DOHH2 (cell line): ENCODE results near the gene CTIF.

ENCODE experiments used
- EZH2phosphoT487 ChIP-seq: fragments of 200-600 bp; sonication (generic); IDR thresholded peaks from 2 replicates; pipeline ENCODE4 v1.6.1; 2017; ENCODE audit warnings: borderline replicate concordance, mild to moderate bottlenecking, antibody characterized with exemption, low read length, moderate library complexity, mixed read lengths
- TF ChIP-seq, protein P1 (sequence below): fragments of 200-600 bp; sonication (generic); IDR thresholded peaks from one replicate; pipeline ENCODE4 v1.5.1; 2014; ENCODE audit warnings: antibody characterized with exemption, mild to moderate bottlenecking, low read depth, low read length; ENCODE audit not compliant: poor library complexity, severe bottlenecking

- TF ChIP-seq, protein P1, sequence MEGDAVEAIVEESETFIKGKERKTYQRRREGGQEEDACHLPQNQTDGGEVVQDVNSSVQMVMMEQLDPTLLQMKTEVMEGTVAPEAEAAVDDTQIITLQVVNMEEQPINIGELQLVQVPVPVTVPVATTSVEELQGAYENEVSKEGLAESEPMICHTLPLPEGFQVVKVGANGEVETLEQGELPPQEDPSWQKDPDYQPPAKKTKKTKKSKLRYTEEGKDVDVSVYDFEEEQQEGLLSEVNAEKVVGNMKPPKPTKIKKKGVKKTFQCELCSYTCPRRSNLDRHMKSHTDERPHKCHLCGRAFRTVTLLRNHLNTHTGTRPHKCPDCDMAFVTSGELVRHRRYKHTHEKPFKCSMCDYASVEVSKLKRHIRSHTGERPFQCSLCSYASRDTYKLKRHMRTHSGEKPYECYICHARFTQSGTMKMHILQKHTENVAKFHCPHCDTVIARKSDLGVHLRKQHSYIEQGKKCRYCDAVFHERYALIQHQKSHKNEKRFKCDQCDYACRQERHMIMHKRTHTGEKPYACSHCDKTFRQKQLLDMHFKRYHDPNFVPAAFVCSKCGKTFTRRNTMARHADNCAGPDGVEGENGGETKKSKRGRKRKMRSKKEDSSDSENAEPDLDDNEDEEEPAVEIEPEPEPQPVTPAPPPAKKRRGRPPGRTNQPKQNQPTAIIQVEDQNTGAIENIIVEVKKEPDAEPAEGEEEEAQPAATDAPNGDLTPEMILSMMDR = no peak
- TF ChIP-seq EZH2phosphoT487 = no peak
Measured at GRCh38 chr18:48802543-48803290, 263.9 kb downstream of the CTIF start.
